PC-3 (cell line): ENCODE data around the gene RASA4B. TPM values are rescaled to one million over a fixed set of nuclear protein-coding genes. Genes with fewer than 3 reads are reported as not detected.
A peak's percentile ranks its signal among the peaks of the same experiment; 100 is the strongest.

ENCODE experiments used
- ATAC-seq: fragments of 200-7000 bp; cut with Tn5 transposase; 2 replicates; pipeline ENCODE4 v1.9.1; 2020; ENCODE audit warnings: mild to moderate bottlenecking, moderate library complexity
- BruUV-seq: library from RNA; stranded (reverse); fragments of 400-500 nt; replicated peaks from 2 replicates; lab custom pipeline; 2021; lab: Mats Ljungman, UMichigan
- CTCF ChIA-PET: fragments of 300-600 bp; sonication (Branson Sonifier 250); formaldehyde crosslinking; loops from one replicate; lab custom pipeline; 2022; ENCODE audit warnings: antibody characterized with exemption; lab: Charles Lee
- POLR2A ChIA-PET: fragments of 300-600 bp; sonication (Branson Sonifier 250); formaldehyde crosslinking; loops from one replicate; lab custom pipeline; 2022; ENCODE audit warnings: antibody characterized with exemption; ENCODE audit not compliant: unreplicated experiment; lab: Charles Lee
- DNase-seq: peaks from one replicate; pipeline ENCODE4 v3.0.0-alpha.2; 2015
- H2AFZ ChIP-seq: fragments of 300-600 bp; sonication (generic); 2 replicates; pipeline ENCODE4 v1.6.0; 2016; ENCODE audit warnings: antibody characterized with exemption, low read length
- H3F3A ChIP-seq: fragments of 300-600 bp; sonication (generic); one replicate; pipeline ENCODE4 v1.6.0; 2017; ENCODE audit warnings: antibody characterized with exemption, low read length, control low read depth, mild to moderate bottlenecking; ENCODE audit not compliant: unreplicated experiment
- H3K27ac ChIP-seq: fragments of 300-600 bp; sonication (generic); 2 replicates; pipeline ENCODE4 v1.5.1; 2016; ENCODE audit warnings: mild to moderate bottlenecking, low read length
- H3K27me3 ChIP-seq: fragments of 300-600 bp; sonication (generic); 2 replicates; pipeline ENCODE4 v1.6.1; 2016; ENCODE audit warnings: low read length, mixed read lengths
- H3K36me3 ChIP-seq: fragments of 300-600 bp; sonication (generic); 2 replicates; pipeline ENCODE4 v1.6.1; 2016; ENCODE audit warnings: low read depth, mixed run types, low read length, mixed read lengths
- H3K4me1 ChIP-seq: fragments of 300-600 bp; sonication (generic); 2 replicates; pipeline ENCODE4 v1.5.1; 2016; ENCODE audit warnings: low read length; ENCODE audit not compliant: insufficient read depth
- H3K4me2 ChIP-seq: fragments of 300-600 bp; sonication (generic); 2 replicates; pipeline ENCODE4 v1.6.0; 2016; ENCODE audit warnings: low read length
- H3K4me3 ChIP-seq: fragments of 300-600 bp; sonication (generic); 2 replicates; pipeline ENCODE4 v1.5.1; 2016; ENCODE audit warnings: mild to moderate bottlenecking, low read length, mixed read lengths
- H3K79me2 ChIP-seq: fragments of 300-600 bp; sonication (generic); 2 replicates; pipeline ENCODE4 v1.6.1; 2017; ENCODE audit warnings: low read length, mixed read lengths
- H3K9ac ChIP-seq: fragments of 300-600 bp; sonication (generic); 2 replicates; pipeline ENCODE4 v1.6.0; 2016; ENCODE audit warnings: mild to moderate bottlenecking, low read length
- H3K9me2 ChIP-seq: fragments of 300-600 bp; sonication (generic); replicated peaks from 2 replicates; pipeline ENCODE4 v1.6.1; 2016; ENCODE audit warnings: mixed run types, low read length, mixed read lengths
- H3K9me3 ChIP-seq: fragments of 300-600 bp; sonication (generic); 2 replicates; pipeline ENCODE4 v1.6.1; 2016; ENCODE audit warnings: low read length, mixed read lengths
- H4K20me1 ChIP-seq: fragments of 300-600 bp; sonication (generic); 2 replicates; pipeline ENCODE4 v1.6.1; 2016; ENCODE audit warnings: low read length, mixed read lengths
- CTCF ChIP-seq: fragments of 300-600 bp; sonication (generic); conservative IDR thresholded peaks from 2 replicates; pipeline ENCODE4 v1.5.1; 2017; ENCODE audit warnings: antibody characterized with exemption, low read depth, mild to moderate bottlenecking, low read length
- EZH2 ChIP-seq: fragments of 300-600 bp; sonication (generic); IDR thresholded peaks from one replicate; pipeline ENCODE4 v1.6.1; 2017; ENCODE audit warnings: antibody characterized with exemption, mild to moderate bottlenecking, low read length; ENCODE audit not compliant: unreplicated experiment
- EZH2phosphoT487 ChIP-seq: fragments of 300-600 bp; sonication (generic); IDR thresholded peaks from 2 replicates; pipeline ENCODE4 v1.6.1; 2018; ENCODE audit warnings: mild to moderate bottlenecking, antibody characterized with exemption, low read length, borderline replicate concordance
- intact Hi-C: fragments of 100-400 bp; cut with micrococcal nuclease; formaldehyde crosslinking; loops from 2 replicates; pipeline ENCODE4 v1.9.0; 2023
- total RNA-seq: library from RNA; depleted of rRNA; stranded (reverse); fragments of >200 nt; gene quantifications from 2 replicates; pipeline ENCODE4 v1.2.3, GENCODE V29; 2014

Gene RASA4B
- total RNA-seq, 1 experiment from 2014 or later, result 10.2 TPM

GRCh38 chr7:102473271-102473991 is 44.1 kb downstream of the RASA4B start:
- H3K79me2 ChIP-seq, result no peaks in the 10 kb centered on the region

GRCh38 chr7:102472126-102473041 is 45.2 kb downstream of the RASA4B start:
- Histone ChIP-seq H4K20me1 (no peaks in the 10 kb centered on the region), H3K27ac (no peak overlapping the region), H3K4me1 (no peaks in the 10 kb centered on the region), H3K27me3 (no peaks in the 10 kb centered on the region), H3K4me3 (no peak overlapping the region), H3K9me3 (no peaks in the 10 kb centered on the region), H3K9ac (no peak overlapping the region), H3F3A (no peaks in the 10 kb centered on the region), H3K9me2 (no peaks in the 10 kb centered on the region), H3K36me3 (no peaks in the 10 kb centered on the region; the same call in 1 of the 2 replicates), H3K79me2 (no peaks in the 10 kb centered on the region), H2AFZ (no peak overlapping the region), H3K4me2 (no peak overlapping the region)
- ChIA-PET POLR2A (interaction anchor here (0.6 kb wide), 1 partner anchor 102 kb away, joined by 9 read pairs; no protein-coding TSS in a partner anchor), CTCF (no interaction called here)
- TSS peak; percentile 12 for BruUV-seq
- TF ChIP-seq EZH2, result no peak
- TF ChIP-seq CTCF, result no peak
- TF ChIP-seq EZH2phosphoT487, result no peak
- ATAC-seq (no peak; the same call in 1 of the 2 replicates), DNase-seq (no peak)
- intact Hi-C loops, result no loop called here

More at GRCh38 chr7:102473271-102473991, 44.1 kb downstream of the RASA4B start:
- ATAC-seq (no peak), DNase-seq (no peak)
- TF ChIP-seq EZH2phosphoT487 (no peak), EZH2 (no peak)
- ChIA-PET POLR2A (no interaction called here), CTCF (no interaction called here)
- no peaks in the 10 kb centered on the region for H3K27me3 ChIP-seq
- no peak overlapping the region for H3K9ac ChIP-seq
- H3K36me3 ChIP-seq, result no peaks in the 10 kb centered on the region; the same call in 1 of the 2 replicates
- no peaks in the 10 kb centered on the region for H3F3A ChIP-seq
- no peak overlapping the region for H2AFZ ChIP-seq
- H3K27ac ChIP-seq, result no peak overlapping the region
- no peaks in the 10 kb centered on the region for H3K9me2 ChIP-seq
- no TSS peak for BruUV-seq
- no peak overlapping the region for H3K4me3 ChIP-seq
- H4K20me1 ChIP-seq, result no peaks in the 10 kb centered on the region
- H3K4me2 ChIP-seq, result no peak overlapping the region
- intact Hi-C loops, result no loop called here
- H3K9me3 ChIP-seq, result no peaks in the 10 kb centered on the region
- H3K4me1 ChIP-seq, result no peaks in the 10 kb centered on the region

- H3K4me1 ChIP-seq, result no peaks in the 10 kb centered on the region
- H3K9me2 ChIP-seq, result no peaks in the 10 kb centered on the region
- no peak for DNase-seq
- H3F3A ChIP-seq, result no peaks in the 10 kb centered on the region
- no peaks in the 10 kb centered on the region for H3K9me3 ChIP-seq
- H3K36me3 ChIP-seq, result no peaks in the 10 kb centered on the region; the same call in 1 of the 2 replicates
- H3K27me3 ChIP-seq, result no peaks in the 10 kb centered on the region
- POLR2A ChIA-PET, result no interaction called here
- H3K4me3 ChIP-seq, result no peak overlapping the region
- H3K79me2 ChIP-seq, result no peaks in the 10 kb centered on the region
- TF ChIP-seq EZH2phosphoT487 (no peak), EZH2 (no peak), CTCF (no peak)
- no peak for ATAC-seq
- CTCF ChIA-PET, result no interaction called here
- intact Hi-C loops, result no loop called here
- no peak overlapping the region for H3K27ac ChIP-seq
- H3K4me2 ChIP-seq, result no peak overlapping the region
- H3K9ac ChIP-seq, result no peak overlapping the region
- no TSS peak for BruUV-seq
- H2AFZ ChIP-seq, result no peak overlapping the region
- H4K20me1 ChIP-seq, result no peaks in the 10 kb centered on the region
Observed at GRCh38 chr7:102471791-102472125, 45.8 kb downstream of the RASA4B start.
